GM12878 (cell line): Measurements from ENCODE around the gene EXOC3L4. TPM values are rescaled to one million over a fixed set of nuclear protein-coding genes. Genes with fewer than 3 reads are reported as not detected.
A peak's percentile ranks its signal among the peaks of the same experiment; 100 is the strongest.

Experiments used
- BACH1 ChIP-seq: fragments of 450-650 bp; IDR thresholded peaks from 2 replicates; pipeline ENCODE4 v1.6.1; 2017; ENCODE audit warnings: mild to moderate bottlenecking, borderline replicate concordance
- GATAD2B ChIP-seq: fragments of 450-650 bp; conservative IDR thresholded peaks from 2 replicates; pipeline ENCODE4 v1.6.1; 2017; ENCODE audit warnings: low read depth, mild to moderate bottlenecking, moderate library complexity
- HCFC1 ChIP-seq: fragments of 150-350 bp; IDR thresholded peaks from 2 replicates; pipeline ENCODE4 v1.6.1; 2014; ENCODE audit warnings: low read length
- IKZF1 ChIP-seq: fragments of 450-650 bp; conservative IDR thresholded peaks from 2 replicates; pipeline ENCODE4 v1.6.1; 2017; ENCODE audit warnings: antibody characterized with exemption, mild to moderate bottlenecking
- IKZF2 ChIP-seq, 2 experiments: fragments of 450-650 bp; IDR thresholded peaks; 2 replicates each; pipeline ENCODE4 v1.6.1; 2017; ENCODE audit warnings: mild to moderate bottlenecking in 2 of 2, moderate library complexity in 2 of 2
- JUNB ChIP-seq: IDR thresholded peaks from 2 replicates; pipeline ENCODE4 v1.6.1; 2016; ENCODE audit warnings: antibody characterized with exemption, mild to moderate bottlenecking
- KDM1A ChIP-seq: fragments of 200-600 bp; sonication (generic); IDR thresholded peaks from 2 replicates; pipeline ENCODE4 v1.6.1; 2016; ENCODE audit warnings: borderline replicate concordance
- NR2C2 ChIP-seq: IDR thresholded peaks from 2 replicates; pipeline ENCODE4 v1.6.1; 2011; ENCODE audit warnings: borderline replicate concordance, low read depth; ENCODE audit not compliant: control insufficient read depth, insufficient read length
- NRF1 ChIP-seq: conservative IDR thresholded peaks from 2 replicates; pipeline ENCODE4 v1.6.1; 2011; ENCODE audit warnings: mild to moderate bottlenecking, low read depth, low read length, improper control_type of control experiment
- POLR2A ChIP-seq: IDR thresholded peaks from 2 replicates; pipeline ENCODE4 v1.6.1; 2011; ENCODE audit warnings: low read depth, mild to moderate bottlenecking, low read length
- RB1 ChIP-seq: fragments of 450-650 bp; formaldehyde crosslinking; IDR thresholded peaks from 2 replicates; pipeline ENCODE4 v1.6.1; 2017; ENCODE audit warnings: mild to moderate bottlenecking, borderline replicate concordance
- SIX5 ChIP-seq: IDR thresholded peaks from 2 replicates; pipeline ENCODE4 v1.6.1; 2011; ENCODE audit warnings: mild to moderate bottlenecking, low read depth, low read length, moderate library complexity; ENCODE audit not compliant: severe bottlenecking
- SMARCA5 ChIP-seq: fragments of 450-650 bp; IDR thresholded peaks from 2 replicates; pipeline ENCODE4 v1.6.1; 2017; ENCODE audit warnings: mild to moderate bottlenecking
- TARDBP ChIP-seq: IDR thresholded peaks from 2 replicates; pipeline ENCODE4 v1.6.1; 2016; ENCODE audit warnings: borderline replicate concordance
- ZBTB4 ChIP-seq: fragments of 450-650 bp; formaldehyde crosslinking; IDR thresholded peaks from 2 replicates; pipeline ENCODE4 v1.4.0; 2022; ENCODE audit warnings: mild to moderate bottlenecking, moderate library complexity
- polyA plus RNA-seq, 11 experiments: library from polyadenylated mRNA; depleted of rRNA in 4 of 11; unstranded in 6 of 11; stranded (reverse) in 5 of 11; fragments of >200 nt; fragmentation: Nextera tagmentation in 4 of 11; fragmentation: Illumina TruSeq in 1 of 11; extraction: Ambion mirVana in 4 of 11; extraction: Trizol in 1 of 11; gene quantifications; 1 replicate in 1 of 11; 2 replicates in 10 of 11; pipeline versions ENCODE4 v1.2.1 to v1.2.3, GENCODE V29; 2011 to 2016; ENCODE audit warnings: inconsistent platforms in 2 of 11, missing spikeins in 2 of 11, low read depth in 1 of 11
- total RNA-seq, 4 experiments: library from RNA; depleted of rRNA in 3 of 4; stranded (reverse); fragments of >200 nt in 3 of 4; fragmentation: Illumina TruSeq in 1 of 4; extraction: Trizol in 1 of 4; gene quantifications; 2 replicates each; pipeline versions ENCODE4 v1.2.1 to v1.2.3, GENCODE V29; 2013 to 2021
- TF ChIP-seq, protein P1 (sequence below): fragments of 450-650 bp; IDR thresholded peaks from 2 replicates; pipeline ENCODE4 v1.6.1; 2016; ENCODE audit warnings: mild to moderate bottlenecking, moderate library complexity, borderline replicate concordance
- TF ChIP-seq, protein P2 (sequence below): fragments of 450-650 bp; IDR thresholded peaks from 2 replicates; pipeline ENCODE4 v1.6.1; 2017; ENCODE audit warnings: mild to moderate bottlenecking, moderate library complexity

Gene EXOC3L4
- total and polyA plus RNA-seq, 10 of the 15 experiments (the other 5 are each of a cell fraction or from before 2014, with no cell fraction given): not detected

DNA sequence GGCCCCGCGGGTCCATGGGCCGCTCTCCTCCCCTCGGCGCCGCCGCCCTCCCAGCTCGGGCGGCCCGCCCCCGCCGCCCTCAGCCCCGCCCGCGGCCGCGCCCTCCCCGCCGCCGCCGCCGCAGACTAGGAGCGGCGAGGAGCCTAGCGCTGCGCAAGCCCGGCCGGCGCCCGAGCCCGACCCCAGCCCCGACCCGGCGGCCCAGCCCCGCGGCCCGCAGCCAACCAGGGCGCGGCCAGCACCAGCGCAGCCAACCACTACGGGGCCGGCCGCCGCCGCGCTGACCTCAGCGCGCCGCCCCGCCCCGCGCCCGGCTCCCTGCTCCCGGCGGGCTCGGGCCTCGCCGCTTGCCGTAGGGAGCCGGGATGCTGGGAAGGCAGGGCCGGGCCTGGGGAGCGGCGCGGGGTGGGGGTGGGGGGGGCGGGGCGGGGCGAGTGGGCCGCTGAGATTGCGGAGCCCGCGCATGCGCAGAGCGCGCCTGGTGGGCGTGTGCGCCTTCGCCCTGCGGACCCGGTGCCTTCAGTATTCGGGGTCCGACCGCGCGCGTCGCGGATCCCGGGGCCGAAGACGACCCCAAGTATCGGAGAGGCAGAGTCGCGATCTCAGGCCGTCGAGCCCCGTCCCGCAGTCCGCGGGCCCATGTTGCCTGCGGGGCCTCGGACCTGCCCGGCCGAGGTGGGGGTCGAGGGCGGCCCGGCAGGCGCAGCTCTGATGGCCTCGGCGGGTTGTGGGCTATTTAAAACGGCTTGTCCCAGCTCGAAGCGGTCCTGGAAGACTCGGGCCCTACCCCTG lies 37.0 kb upstream of the EXOC3L4 start, which contains the start of gene CDC42BPB (continued):
- TF ChIP-seq SIX5: no peak
- no peak for TF ChIP-seq SMARCA5
- TF ChIP-seq, protein P1, sequence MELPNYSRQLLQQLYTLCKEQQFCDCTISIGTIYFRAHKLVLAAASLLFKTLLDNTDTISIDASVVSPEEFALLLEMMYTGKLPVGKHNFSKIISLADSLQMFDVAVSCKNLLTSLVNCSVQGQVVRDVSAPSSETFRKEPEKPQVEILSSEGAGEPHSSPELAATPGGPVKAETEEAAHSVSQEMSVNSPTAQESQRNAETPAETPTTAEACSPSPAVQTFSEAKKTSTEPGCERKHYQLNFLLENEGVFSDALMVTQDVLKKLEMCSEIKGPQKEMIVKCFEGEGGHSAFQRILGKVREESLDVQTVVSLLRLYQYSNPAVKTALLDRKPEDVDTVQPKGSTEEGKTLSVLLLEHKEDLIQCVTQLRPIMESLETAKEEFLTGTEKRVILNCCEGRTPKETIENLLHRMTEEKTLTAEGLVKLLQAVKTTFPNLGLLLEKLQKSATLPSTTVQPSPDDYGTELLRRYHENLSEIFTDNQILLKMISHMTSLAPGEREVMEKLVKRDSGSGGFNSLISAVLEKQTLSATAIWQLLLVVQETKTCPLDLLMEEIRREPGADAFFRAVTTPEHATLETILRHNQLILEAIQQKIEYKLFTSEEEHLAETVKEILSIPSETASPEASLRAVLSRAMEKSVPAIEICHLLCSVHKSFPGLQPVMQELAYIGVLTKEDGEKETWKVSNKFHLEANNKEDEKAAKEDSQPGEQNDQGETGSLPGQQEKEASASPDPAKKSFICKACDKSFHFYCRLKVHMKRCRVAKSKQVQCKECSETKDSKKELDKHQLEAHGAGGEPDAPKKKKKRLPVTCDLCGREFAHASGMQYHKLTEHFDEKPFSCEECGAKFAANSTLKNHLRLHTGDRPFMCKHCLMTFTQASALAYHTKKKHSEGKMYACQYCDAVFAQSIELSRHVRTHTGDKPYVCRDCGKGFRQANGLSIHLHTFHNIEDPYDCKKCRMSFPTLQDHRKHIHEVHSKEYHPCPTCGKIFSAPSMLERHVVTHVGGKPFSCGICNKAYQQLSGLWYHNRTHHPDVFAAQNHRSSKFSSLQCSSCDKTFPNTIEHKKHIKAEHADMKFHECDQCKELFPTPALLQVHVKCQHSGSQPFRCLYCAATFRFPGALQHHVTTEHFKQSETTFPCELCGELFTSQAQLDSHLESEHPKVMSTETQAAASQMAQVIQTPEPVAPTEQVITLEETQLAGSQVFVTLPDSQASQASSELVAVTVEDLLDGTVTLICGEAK: no peak
- TF ChIP-seq NR2C2: no peak
- peak; percentile 61 for TF ChIP-seq NRF1
- no peak for TF ChIP-seq KDM1A
- no peak for TF ChIP-seq ZBTB4 (CRISPR knock-in tag)
- TF ChIP-seq RB1: no peak
- peak; percentile 54; the same call in 1 of the 2 replicates for TF ChIP-seq IKZF1
- no peak for TF ChIP-seq TARDBP
- TF ChIP-seq GATAD2B: no peak
- TF ChIP-seq BACH1: no peak
- TF ChIP-seq, protein P2, sequence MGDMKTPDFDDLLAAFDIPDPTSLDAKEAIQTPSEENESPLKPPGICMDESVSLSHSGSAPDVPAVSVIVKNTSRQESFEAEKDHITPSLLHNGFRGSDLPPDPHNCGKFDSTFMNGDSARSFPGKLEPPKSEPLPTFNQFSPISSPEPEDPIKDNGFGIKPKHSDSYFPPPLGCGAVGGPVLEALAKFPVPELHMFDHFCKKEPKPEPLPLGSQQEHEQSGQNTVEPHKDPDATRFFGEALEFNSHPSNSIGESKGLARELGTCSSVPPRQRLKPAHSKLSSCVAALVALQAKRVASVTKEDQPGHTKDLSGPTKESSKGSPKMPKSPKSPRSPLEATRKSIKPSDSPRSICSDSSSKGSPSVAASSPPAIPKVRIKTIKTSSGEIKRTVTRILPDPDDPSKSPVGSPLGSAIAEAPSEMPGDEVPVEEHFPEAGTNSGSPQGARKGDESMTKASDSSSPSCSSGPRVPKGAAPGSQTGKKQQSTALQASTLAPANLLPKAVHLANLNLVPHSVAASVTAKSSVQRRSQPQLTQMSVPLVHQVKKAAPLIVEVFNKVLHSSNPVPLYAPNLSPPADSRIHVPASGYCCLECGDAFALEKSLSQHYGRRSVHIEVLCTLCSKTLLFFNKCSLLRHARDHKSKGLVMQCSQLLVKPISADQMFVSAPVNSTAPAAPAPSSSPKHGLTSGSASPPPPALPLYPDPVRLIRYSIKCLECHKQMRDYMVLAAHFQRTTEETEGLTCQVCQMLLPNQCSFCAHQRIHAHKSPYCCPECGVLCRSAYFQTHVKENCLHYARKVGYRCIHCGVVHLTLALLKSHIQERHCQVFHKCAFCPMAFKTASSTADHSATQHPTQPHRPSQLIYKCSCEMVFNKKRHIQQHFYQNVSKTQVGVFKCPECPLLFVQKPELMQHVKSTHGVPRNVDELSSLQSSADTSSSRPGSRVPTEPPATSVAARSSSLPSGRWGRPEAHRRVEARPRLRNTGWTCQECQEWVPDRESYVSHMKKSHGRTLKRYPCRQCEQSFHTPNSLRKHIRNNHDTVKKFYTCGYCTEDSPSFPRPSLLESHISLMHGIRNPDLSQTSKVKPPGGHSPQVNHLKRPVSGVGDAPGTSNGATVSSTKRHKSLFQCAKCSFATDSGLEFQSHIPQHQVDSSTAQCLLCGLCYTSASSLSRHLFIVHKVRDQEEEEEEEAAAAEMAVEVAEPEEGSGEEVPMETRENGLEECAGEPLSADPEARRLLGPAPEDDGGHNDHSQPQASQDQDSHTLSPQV: no peak
- no peak for TF ChIP-seq IKZF2 (IDR thresholded peaks at IDR 0.05)
- TF ChIP-seq JUNB: no peak
- no peak for TF ChIP-seq POLR2A
- no peak for TF ChIP-seq HCFC1
- TF ChIP-seq, all 136 proteins: peak for 6
